Ovary (tissue), 3 donors: ENCODE results near the gene OR14A2.

ENCODE experiments used
- CTCF ChIP-seq, 3 donors: fragments of 450-650 bp in 2 of 3; fragments of 200-600 bp in 1 of 3; IDR thresholded peaks; one replicate each; pipeline versions ENCODE4 v1.5.1 to v1.8.0; 2016 to 2022; ENCODE audit warnings: antibody characterized with exemption in 3 of 3, mild to moderate bottlenecking in 1 of 3
- EP300 ChIP-seq: sonication (generic); formaldehyde crosslinking; IDR thresholded peaks from one replicate; pipeline ENCODE4 v1.6.1; 2017; ENCODE audit warnings: antibody characterized with exemption
- POLR2A ChIP-seq: fragments of 450-650 bp; IDR thresholded peaks from one replicate; pipeline ENCODE4 v1.6.1; 2017; ENCODE audit warnings: antibody characterized with exemption, mild to moderate bottlenecking, moderate library complexity
- donor health status: DM: no; HTN: no; CAD: no.

GRCh38 chr1:247721222-247721621, 26.7 kb downstream of the OR14A2 start:
- TF ChIP-seq CTCF (IDR thresholded peaks at IDR 0.05), result no peak
- no peak for TF ChIP-seq EP300
- TF ChIP-seq POLR2A, result no peak
